ENCODE results near the gene SAP25.

The SAP25 gene

GRCh38 chr7:100591596-100591995 lies 17.9 kb upstream of the SAP25 start:
- no peak for DNase-seq

- no peak for DNase-seq
These were observed 16.5 kb upstream of the SAP25 start for GRCh38 chr7:100590077-100590737.

GRCh38 chr7:100589341-100589947 lies 15.7 kb upstream of the SAP25 start:
- DNase-seq: no peak

- no peak for DNase-seq
These were observed 14.7 kb upstream of the SAP25 start for GRCh38 chr7:100588438-100588837.

GRCh38 chr7:100586266-100587025 lies 12.7 kb upstream of the SAP25 start, which contains the start of gene FBXO24:
Gene FBXO24 (plus strand): TSS chr7:100586328. CDS start chr7:100586626, 298 bp downstream.
- peak; percentile 100 for DNase-seq

GRCh38 chr7:100585511-100586265 lies 12.0 kb upstream of the SAP25 start, which contains the start of gene LRCH4:
Gene LRCH4 (minus strand): TSS chr7:100586129. CDS start chr7:100586100, 29 bp downstream.
- DNase-seq: peak; percentile 65 to 66

- DNase-seq: peak in 1 of 2 experiments; percentile 20
These were observed 11.2 kb upstream of the SAP25 start for GRCh38 chr7:100584683-100585510.

- no peak for DNase-seq
These were observed 10.5 kb upstream of the SAP25 start for GRCh38 chr7:100584054-100584682.

- no peak for DNase-seq
These were observed 9.7 kb upstream of the SAP25 start for GRCh38 chr7:100583132-100584053.

GRCh38 chr7:100582650-100583049 lies 8.9 kb upstream of the SAP25 start:
- DNase-seq: no peak

- DNase-seq: no peak
These were observed 8.4 kb upstream of the SAP25 start for GRCh38 chr7:100582041-100582579.

GRCh38 chr7:100580466-100581283 lies 7.0 kb upstream of the SAP25 start:
- DNase-seq: no peak

GRCh38 chr7:100578246-100579183 lies 4.8 kb upstream of the SAP25 start:
- no peak for DNase-seq

GRCh38 chr7:100577507-100577906 lies 3.8 kb upstream of the SAP25 start:
- DNase-seq: no peak

- DNase-seq: no peak
These were observed 3.4 kb upstream of the SAP25 start for GRCh38 chr7:100577103-100577502.

- DNase-seq: no peak
These were observed 2.8 kb upstream of the SAP25 start for GRCh38 chr7:100576384-100576993.

- no peak for DNase-seq
These were observed 2.2 kb upstream of the SAP25 start for GRCh38 chr7:100575746-100576383.
